ENCODE measurements around the gene HOMER2. TPM values are rescaled to one million over a fixed set of nuclear protein-coding genes. Genes with fewer than 3 reads are reported as not detected.

The HOMER2 gene
- total and polyA plus RNA-seq, 2 donors (not counting 3 experiments of a cell fraction or from before 2014, with no cell fraction given), result 0.60 to 0.68 TPM

DNA sequence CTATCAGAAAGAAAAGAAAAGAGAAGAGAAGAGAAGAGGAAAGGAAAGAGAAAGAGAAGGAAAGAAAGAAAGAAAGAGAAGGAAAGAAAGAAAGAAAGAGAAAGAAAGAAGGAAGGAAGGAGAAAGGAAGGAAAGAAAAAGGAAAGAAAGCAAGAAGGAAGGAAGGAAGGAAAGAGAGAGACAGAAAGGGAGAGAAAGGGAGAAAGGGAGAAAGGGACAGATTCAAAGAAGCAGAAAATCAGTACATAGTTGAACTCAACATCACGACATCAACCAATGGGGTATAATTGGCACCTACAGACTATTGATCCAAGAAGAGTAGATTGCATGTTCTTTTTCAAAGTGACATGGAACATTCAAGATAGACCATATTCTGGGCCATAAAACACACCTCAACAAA is 45.2 kb downstream of the HOMER2 start:
- dilution Hi-C loops (cut with MboI; ENCODE audit: extremely low pct_ligation_motif_present, low sequenced_read_pairs), result no loop called here
- no peaks in the 10 kb centered on the region for H3K9me1 ChIP-seq (replicated peaks; ENCODE audit: control insufficient read depth, extremely low read depth, insufficient read depth, low read length)
- ChIA-PET CTCF (no interaction called here), POLR2A (no interaction called here)
- FAIRE-seq, result no peak
- no peaks in the 10 kb centered on the region for H4K20me1 ChIP-seq (replicated peaks; ENCODE audit: control insufficient read depth, extremely low read depth, insufficient read depth, low read length)
- H3K79me2 ChIP-seq (ENCODE audit: control insufficient read depth, insufficient read depth, low read length), result no peaks in the 10 kb centered on the region
- no peaks in the 10 kb centered on the region for H3K9me3 ChIP-seq (replicated peaks; ENCODE audit: control insufficient read depth, insufficient read depth, low read length)
- no peaks in the 10 kb centered on the region for H3K36me3 ChIP-seq (ENCODE audit: control insufficient read depth in 2 of 2, extremely low read depth in 1 of 2, insufficient read depth in 2 of 2, low read length in 2 of 2)
- H3K4me3 ChIP-seq (replicated peaks in 1 of 3; ENCODE audit: insufficient read depth in 1 of 3, low read depth in 1 of 3, low read length in 3 of 3), result no peak overlapping the region
- H3K4me1 ChIP-seq (ENCODE audit: control insufficient read depth, extremely low read depth, insufficient read depth, low read length), result no peaks in the 10 kb centered on the region
- H3K27ac ChIP-seq (ENCODE audit: insufficient read depth, low read depth, low read length), result no peak overlapping the region
- no peaks in the 10 kb centered on the region for H3K27me3 ChIP-seq (ENCODE audit: control insufficient read depth in 2 of 2, insufficient read depth in 2 of 2, low read length in 2 of 2)
- no peak overlapping the region for H3K9ac ChIP-seq (replicated peaks; ENCODE audit: extremely low read depth, insufficient read depth, low read length)
- TF ChIP-seq GATA2 (IDR thresholded peaks at IDR 0.05; ENCODE audit: insufficient read depth, insufficient read length, low read depth, low read length) (no peak), POLR2A (IDR thresholded peaks at IDR 0.05; ENCODE audit: low read depth, low read length) (no peak), MAX (IDR thresholded peaks at IDR 0.05; ENCODE audit: insufficient read depth, insufficient read length) (no peak), FOS (IDR thresholded peaks at IDR 0.05; ENCODE audit: borderline replicate concordance, insufficient read depth, low read length) (no peak)
- no peak overlapping the region for H3K4me2 ChIP-seq (ENCODE audit: insufficient read depth, low read length)
- no peak for DNase-seq (ENCODE audit: low read depth, low spot score)
- H2AFZ ChIP-seq (ENCODE audit: low read depth, low read length), result no peak overlapping the region
- BruUV-seq (replicated peaks), result no TSS peak
- intact Hi-C loops (cut with micrococcal nuclease), result no loop called here

GRCh38 chr15:82904574-82904973 is 47.9 kb downstream of the HOMER2 start:
- Histone ChIP-seq H3K79me2 (ENCODE audit: control insufficient read depth, insufficient read depth, low read length) (no peaks in the 10 kb centered on the region), H3K27me3 (ENCODE audit: control insufficient read depth in 2 of 2, insufficient read depth in 2 of 2, low read length in 2 of 2) (no peaks in the 10 kb centered on the region), H3K4me1 (ENCODE audit: control insufficient read depth, extremely low read depth, insufficient read depth, low read length) (no peaks in the 10 kb centered on the region), H3K4me3 (replicated peaks in 1 of 3; ENCODE audit: insufficient read depth in 1 of 3, low read depth in 1 of 3, low read length in 3 of 3) (no peak overlapping the region), H3K27ac (ENCODE audit: insufficient read depth, low read depth, low read length) (no peak overlapping the region), H3K9me1 (replicated peaks; ENCODE audit: control insufficient read depth, extremely low read depth, insufficient read depth, low read length) (no peaks in the 10 kb centered on the region), H4K20me1 (replicated peaks; ENCODE audit: control insufficient read depth, extremely low read depth, insufficient read depth, low read length) (no peaks in the 10 kb centered on the region), H2AFZ (ENCODE audit: low read depth, low read length) (no peak overlapping the region), H3K36me3 (ENCODE audit: control insufficient read depth in 2 of 2, extremely low read depth in 1 of 2, insufficient read depth in 2 of 2, low read length in 2 of 2) (no peaks in the 10 kb centered on the region), H3K9ac (replicated peaks; ENCODE audit: extremely low read depth, insufficient read depth, low read length) (no peak overlapping the region), H3K4me2 (ENCODE audit: insufficient read depth, low read length) (no peak overlapping the region), H3K9me3 (replicated peaks; ENCODE audit: control insufficient read depth, insufficient read depth, low read length) (no peaks in the 10 kb centered on the region)
- intact Hi-C loops (cut with micrococcal nuclease) (no loop called here), dilution Hi-C loops (cut with MboI; ENCODE audit: extremely low pct_ligation_motif_present, low sequenced_read_pairs) (no loop called here)
- no peak for DNase-seq (ENCODE audit: low read depth, low spot score)
- no TSS peak for BruUV-seq (replicated peaks)
- ChIA-PET CTCF (no interaction called here), POLR2A (no interaction called here)
- no peak for FAIRE-seq
- no peak for TF ChIP-seq MYC (IDR thresholded peaks at IDR 0.05; ENCODE audit: low read depth, low read length)
- TF ChIP-seq, protein P1, sequence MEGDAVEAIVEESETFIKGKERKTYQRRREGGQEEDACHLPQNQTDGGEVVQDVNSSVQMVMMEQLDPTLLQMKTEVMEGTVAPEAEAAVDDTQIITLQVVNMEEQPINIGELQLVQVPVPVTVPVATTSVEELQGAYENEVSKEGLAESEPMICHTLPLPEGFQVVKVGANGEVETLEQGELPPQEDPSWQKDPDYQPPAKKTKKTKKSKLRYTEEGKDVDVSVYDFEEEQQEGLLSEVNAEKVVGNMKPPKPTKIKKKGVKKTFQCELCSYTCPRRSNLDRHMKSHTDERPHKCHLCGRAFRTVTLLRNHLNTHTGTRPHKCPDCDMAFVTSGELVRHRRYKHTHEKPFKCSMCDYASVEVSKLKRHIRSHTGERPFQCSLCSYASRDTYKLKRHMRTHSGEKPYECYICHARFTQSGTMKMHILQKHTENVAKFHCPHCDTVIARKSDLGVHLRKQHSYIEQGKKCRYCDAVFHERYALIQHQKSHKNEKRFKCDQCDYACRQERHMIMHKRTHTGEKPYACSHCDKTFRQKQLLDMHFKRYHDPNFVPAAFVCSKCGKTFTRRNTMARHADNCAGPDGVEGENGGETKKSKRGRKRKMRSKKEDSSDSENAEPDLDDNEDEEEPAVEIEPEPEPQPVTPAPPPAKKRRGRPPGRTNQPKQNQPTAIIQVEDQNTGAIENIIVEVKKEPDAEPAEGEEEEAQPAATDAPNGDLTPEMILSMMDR (IDR thresholded peaks at IDR 0.05; ENCODE audit: extremely low read depth in 1 of 2, insufficient read depth in 1 of 2, low read depth in 1 of 2, low read length in 2 of 2), result no peak
- no peak for TF ChIP-seq EZH2 (IDR thresholded peaks at IDR 0.05; ENCODE audit: borderline replicate concordance, low read depth, low read length, severe bottlenecking)
- no peak for TF ChIP-seq POLR2AphosphoS5 (IDR thresholded peaks at IDR 0.05; ENCODE audit: insufficient read depth, low read depth, low read length)
- no peak for TF ChIP-seq MAX (IDR thresholded peaks at IDR 0.05; ENCODE audit: insufficient read depth, insufficient read length)
- TF ChIP-seq POLR2A (IDR thresholded peaks at IDR 0.05; ENCODE audit: low read depth, low read length), result no peak
- no peak for TF ChIP-seq FOS (IDR thresholded peaks at IDR 0.05; ENCODE audit: borderline replicate concordance, insufficient read depth, low read length)
- TF ChIP-seq JUN (IDR thresholded peaks at IDR 0.05; ENCODE audit: borderline replicate concordance, insufficient read depth, insufficient read length, low read depth), result no peak
- no peak for TF ChIP-seq GATA2 (IDR thresholded peaks at IDR 0.05; ENCODE audit: insufficient read depth, insufficient read length, low read depth, low read length)

Data from endothelial cell of umbilical vein (primary cell).